NCI-H187 (cell line): ENCODE measurements around the gene LXN.

ENCODE experiments used
- DNase-seq, 2 experiments: peaks; one replicate each; lab custom pipeline; 2025; lab: John Stamatoyannopoulos, UW

Gene LXN

GRCh38 chr3:158668506-158668905 is 3.9 kb downstream of the LXN start:
- no peak for DNase-seq

GRCh38 chr3:158666416-158666815 is 6.0 kb downstream of the LXN start:
- DNase-seq: no peak

GRCh38 chr3:158663832-158664231 is 8.6 kb downstream of the LXN start:
- no peak for DNase-seq

GRCh38 chr3:158663246-158663645 is 9.2 kb downstream of the LXN start:
- DNase-seq: no peak

GRCh38 chr3:158660711-158661110 is 11.7 kb downstream of the LXN start:
- no peak for DNase-seq

GRCh38 chr3:158659454-158660237 is 12.8 kb downstream of the LXN start:
- DNase-seq: no peak

- no peak for DNase-seq
Measured at GRCh38 chr3:158658889-158659288, 13.6 kb downstream of the LXN start.

GRCh38 chr3:158652463-158652862 is 20.0 kb downstream of the LXN start:
- DNase-seq: no peak

- no peak for DNase-seq
Measured at GRCh38 chr3:158651192-158651591, 21.3 kb downstream of the LXN start.

- no peak for DNase-seq
Measured at GRCh38 chr3:158649791-158650190, 22.7 kb downstream of the LXN start.

- peak; percentile 82 to 85 for DNase-seq
Measured at GRCh38 chr3:158644345-158644908, 28.0 kb downstream of the LXN start, which contains the start of gene GFM1. Gene GFM1, plus strand, starts transcription at chr3:158644527. Its CDS starts 108 bp downstream, at chr3:158644635.

- DNase-seq: no peak
Measured at GRCh38 chr3:158642474-158643210, 29.8 kb downstream of the LXN start.

- DNase-seq: no peak
Measured at GRCh38 chr3:158642005-158642404, 30.4 kb downstream of the LXN start.

- DNase-seq: no peak
Measured at GRCh38 chr3:158640646-158641045, 31.8 kb downstream of the LXN start.

GRCh38 chr3:158631981-158632380 is 40.5 kb downstream of the LXN start:
- no peak for DNase-seq

GRCh38 chr3:158625881-158626280 is 46.6 kb downstream of the LXN start:
- no peak for DNase-seq

- no peak for DNase-seq
Measured at GRCh38 chr3:158617982-158618875, 54.2 kb downstream of the LXN start.
